SKM-1 (cell line): ENCODE data around the gene HS3ST3A1.

ENCODE experiments used
- DNase-seq: peaks from one replicate; lab custom pipeline; 2025; ENCODE audit not compliant: unreplicated experiment; lab: John Stamatoyannopoulos, UW

The HS3ST3A1 gene

DNA sequence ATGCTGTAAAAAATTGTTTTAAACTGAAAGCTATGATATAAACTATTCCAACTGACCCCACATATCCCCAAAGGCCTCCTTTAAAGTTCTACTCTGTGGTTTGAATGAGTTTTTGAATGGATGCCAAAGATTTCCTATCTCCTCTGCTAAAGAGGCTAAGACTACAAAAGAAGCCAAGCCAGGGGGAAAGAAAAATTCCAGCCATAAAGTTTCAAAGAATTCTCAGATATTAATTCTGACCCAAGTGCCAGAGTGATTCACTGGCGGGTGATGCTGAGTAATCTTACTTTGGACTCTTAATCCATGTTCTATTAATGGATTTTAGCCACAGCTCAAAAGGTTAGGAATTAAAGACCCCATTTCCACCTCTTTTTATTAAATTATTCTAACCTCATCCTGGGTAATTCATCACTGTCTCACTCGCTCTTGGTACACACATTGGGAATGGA is 60.7 kb downstream of the HS3ST3A1 start:
- DNase-seq, result no peak

GRCh38 chr17:13540546-13540945 is 61.2 kb downstream of the HS3ST3A1 start:
- DNase-seq, result no peak

DNA sequence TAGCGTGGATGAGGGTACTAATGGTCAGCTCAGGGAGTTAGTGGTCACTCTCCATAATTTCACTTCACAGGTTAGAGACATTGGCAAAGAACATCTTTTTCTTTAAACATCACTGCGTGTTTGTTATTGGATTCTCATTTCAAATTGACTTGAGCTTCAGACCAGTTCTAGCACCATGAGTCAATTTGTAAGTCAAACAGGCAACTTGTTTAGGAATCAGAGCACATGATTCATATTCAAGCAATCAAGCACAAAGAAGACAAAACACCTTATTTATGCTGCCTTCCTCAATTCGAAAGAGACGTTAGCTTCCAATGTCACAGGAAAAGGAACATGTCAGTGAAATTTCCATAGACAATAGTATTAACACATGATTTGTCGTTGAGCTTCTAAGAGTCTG is 62.3 kb downstream of the HS3ST3A1 start:
- DNase-seq, result no peak

GRCh38 chr17:13538841-13539411 is 62.8 kb downstream of the HS3ST3A1 start:
- no peak for DNase-seq

DNA sequence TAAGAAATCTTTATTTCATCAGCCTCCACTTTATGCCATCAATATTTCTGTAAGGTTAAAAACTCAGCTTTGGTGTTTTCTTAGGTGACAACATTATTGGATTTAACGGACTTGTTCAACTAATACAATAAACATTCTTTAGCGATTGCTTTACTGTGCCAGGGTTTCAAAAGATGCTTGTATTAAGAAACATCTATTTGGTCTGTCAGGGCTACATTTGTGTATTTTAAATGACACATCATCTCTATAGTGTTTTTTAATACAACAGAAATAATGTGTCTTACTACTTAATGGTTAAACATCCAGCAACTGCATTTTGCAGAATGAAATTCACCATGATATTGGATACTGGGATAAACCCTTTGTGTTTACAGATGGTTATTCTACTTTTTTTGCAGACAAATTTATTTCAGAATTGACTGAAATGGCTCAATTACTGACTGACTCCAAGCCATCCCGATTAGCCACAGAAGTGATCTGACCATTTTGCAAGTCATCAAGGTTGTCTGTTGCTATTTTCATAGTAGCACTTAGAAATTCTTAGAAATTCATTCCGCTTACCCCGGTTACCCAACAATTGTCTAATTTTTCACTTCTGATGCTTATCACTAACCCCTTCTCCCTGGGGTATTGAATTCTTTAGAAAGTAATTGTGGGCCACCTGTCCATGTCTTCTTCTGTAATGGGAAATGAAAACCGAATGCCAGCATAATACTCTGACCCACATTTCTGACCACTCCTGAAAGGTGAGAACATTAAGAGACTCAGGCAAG is 63.7 kb downstream of the HS3ST3A1 start:
- DNase-seq, result no peak

- DNase-seq, result no peak
These were observed 64.5 kb downstream of the HS3ST3A1 start for GRCh38 chr17:13537167-13537731.

GRCh38 chr17:13534946-13535345 is 66.8 kb downstream of the HS3ST3A1 start:
- no peak for DNase-seq

DNA sequence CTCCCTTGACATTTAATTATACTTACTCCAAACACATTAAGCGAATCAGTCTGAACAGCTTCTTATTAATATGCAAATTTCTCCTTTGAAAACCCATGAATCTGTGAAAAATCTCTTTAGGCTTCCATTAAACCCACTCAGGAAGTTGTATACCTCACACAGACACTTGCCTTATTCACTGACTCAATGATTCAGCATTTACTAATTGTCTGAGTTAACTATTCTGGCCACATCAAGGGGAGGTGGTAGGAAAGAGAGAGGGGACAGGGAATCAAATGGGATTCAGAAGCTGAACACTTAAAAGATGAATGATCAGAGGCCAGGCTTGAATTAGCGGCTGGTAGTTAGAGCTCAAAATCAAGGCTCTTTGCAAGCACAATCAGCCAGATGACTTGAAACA is 70.0 kb downstream of the HS3ST3A1 start:
- DNase-seq, result no peak

- DNase-seq, result no peak
These were observed 75.9 kb downstream of the HS3ST3A1 start for GRCh38 chr17:13525876-13526275.

- no peak for DNase-seq
These were observed 78.6 kb downstream of the HS3ST3A1 start for GRCh38 chr17:13523164-13523563.

DNA sequence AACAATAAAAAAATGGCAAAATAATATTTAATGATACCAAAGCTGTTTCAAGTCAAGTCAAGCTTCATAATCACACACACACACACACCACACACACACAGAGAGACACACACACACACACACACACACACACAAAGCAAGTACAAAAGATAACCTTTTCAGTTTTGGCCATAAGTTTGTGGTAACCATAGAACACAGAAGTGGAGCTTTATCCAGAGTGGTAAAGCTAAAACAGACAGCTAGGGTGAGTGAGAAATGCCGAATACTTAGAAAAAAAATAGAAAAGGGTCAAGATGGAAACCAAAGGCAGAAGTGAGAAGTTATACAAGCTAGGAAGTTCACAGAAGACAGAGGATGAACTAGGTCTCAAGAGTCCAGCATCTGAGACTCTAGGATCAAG is 79.0 kb downstream of the HS3ST3A1 start:
- no peak for DNase-seq

DNA sequence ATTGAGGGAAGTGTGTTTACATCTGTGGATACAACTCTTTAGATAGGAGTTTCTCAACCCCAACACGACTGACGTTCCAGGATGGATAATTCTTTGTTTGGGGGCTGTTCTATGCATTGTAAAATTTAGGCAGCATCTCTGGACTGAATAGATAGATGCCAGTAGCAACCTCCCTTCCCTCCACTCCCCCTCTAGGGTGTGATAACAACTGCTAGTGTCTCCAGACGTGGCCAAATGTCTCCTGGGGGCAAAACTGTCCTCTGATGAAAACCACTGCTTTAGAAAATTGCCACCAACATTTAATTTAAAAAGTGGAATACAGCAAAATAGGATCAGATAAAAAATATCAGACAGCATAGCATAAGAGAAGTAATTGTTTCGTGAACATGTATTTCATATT is 79.9 kb downstream of the HS3ST3A1 start:
- no peak for DNase-seq

- DNase-seq, result no peak
These were observed 80.7 kb downstream of the HS3ST3A1 start for GRCh38 chr17:13520899-13521572.

GRCh38 chr17:13518261-13519000 is 83.3 kb downstream of the HS3ST3A1 start:
- no peak for DNase-seq

- no peak for DNase-seq
These were observed 88.7 kb downstream of the HS3ST3A1 start for GRCh38 chr17:13513039-13513405.

DNA sequence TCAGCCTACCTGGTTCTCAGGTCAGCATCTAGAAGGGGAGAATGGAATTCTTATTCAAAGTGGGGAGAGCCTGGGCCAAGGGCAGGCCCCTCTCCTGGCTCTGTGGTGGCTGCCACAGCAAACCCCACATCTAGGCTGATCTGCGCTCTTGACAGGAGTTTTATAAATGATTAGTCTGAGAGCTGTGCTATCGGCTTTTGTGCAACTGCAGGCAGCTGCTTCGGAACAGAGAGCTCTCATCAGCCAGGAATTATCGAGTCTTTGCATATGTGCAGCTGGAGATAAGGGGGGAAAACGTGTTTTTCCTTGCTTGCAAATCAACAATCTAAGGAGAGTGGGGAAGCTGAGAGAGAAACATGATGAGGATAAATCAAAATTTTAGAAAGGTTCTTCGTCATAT is 91.7 kb downstream of the HS3ST3A1 start:
- DNase-seq, result no peak

DNA sequence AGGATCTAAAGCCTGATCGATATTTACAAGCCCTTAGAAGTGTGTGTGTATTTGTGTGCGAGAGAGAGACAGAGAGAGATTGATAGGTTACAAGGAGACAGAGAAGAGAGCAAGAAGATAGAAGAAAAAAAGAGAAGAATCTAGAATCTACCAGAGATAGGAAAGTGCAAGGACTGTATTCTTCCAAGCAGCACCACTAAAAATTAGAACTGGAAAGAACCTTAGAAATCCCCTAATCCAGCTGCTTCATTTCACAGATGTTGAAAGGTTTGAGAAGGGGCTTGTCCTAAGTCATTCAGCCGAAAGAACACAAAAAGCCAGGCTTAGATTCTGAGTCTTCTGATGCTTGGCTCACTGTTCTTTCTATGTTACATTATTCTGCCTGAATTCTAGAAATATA is 92.2 kb downstream of the HS3ST3A1 start:
- DNase-seq, result no peak

DNA sequence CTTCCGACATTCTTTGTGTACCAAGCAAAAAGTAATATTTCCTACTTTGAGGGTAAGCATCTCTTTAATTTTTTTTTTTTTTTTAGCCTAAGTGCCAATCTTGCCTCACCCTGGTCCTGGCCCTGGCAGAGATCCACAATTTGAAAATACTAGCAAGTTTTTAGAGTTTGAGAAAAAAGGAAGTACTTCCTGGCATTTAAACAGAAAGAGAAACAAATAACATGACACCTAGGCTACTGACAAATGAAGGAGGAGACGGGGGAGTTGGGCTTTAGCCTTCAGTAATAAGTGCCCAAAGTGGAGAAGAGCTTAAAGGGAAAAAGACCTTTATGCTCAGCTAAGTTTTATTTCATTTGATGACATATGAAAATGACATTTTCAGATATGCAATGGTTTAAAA is 92.8 kb downstream of the HS3ST3A1 start:
- DNase-seq, result no peak

DNA sequence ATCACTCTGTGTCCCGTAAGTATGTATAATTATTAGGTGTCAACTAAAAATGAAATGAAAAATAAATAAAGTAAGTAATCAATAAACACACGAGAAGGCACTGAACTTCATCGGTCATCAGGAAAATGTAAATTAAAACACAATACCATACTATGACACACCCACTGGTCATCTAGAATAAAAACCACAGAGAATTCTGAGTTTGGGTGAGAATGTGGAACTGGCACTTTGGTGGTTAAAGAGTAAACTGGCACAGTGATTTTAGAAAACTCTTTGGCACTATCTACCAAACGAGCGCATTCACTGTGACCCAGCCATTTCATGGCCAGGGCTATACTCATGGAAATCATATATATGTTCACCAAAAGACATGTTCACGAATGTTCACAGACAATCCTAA is 98.2 kb downstream of the HS3ST3A1 start:
- no peak for DNase-seq

DNA sequence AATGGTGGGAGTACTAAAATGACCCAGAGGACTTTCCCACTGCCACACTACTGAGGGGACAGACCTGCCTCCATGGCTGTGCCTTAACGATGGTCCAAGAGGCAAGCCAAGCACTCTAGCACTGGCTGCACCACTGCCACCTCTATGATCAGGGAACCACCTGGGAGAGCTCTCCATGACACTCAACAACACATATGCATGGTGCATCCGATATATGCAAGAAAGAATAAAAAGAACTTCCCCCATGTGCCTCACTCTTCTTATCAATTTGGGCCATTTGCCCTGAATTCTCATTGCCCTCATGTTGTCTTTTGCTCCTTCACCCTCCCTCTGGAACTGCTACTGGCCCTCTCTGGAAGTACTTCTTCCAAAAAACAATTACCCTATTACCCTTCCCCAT is 99.5 kb downstream of the HS3ST3A1 start:
- DNase-seq, result no peak

GRCh38 chr17:13500947-13501346 is 100.8 kb downstream of the HS3ST3A1 start:
- no peak for DNase-seq
